ENCODE measurements around the gene RPP38. TPM values are rescaled to one million over a fixed set of nuclear protein-coding genes. Genes with fewer than 3 reads are reported as not detected.

RPP38 gene, protein sequence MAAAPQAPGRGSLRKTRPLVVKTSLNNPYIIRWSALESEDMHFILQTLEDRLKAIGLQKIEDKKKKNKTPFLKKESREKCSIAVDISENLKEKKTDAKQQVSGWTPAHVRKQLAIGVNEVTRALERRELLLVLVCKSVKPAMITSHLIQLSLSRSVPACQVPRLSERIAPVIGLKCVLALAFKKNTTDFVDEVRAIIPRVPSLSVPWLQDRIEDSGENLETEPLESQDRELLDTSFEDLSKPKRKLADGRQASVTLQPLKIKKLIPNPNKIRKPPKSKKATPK
- total RNA-seq = 15.0 and 15.9 TPM in 2 replicates
- long read RNA-seq, partial matches to known transcripts = 0 of 13 reads
- long read RNA-seq, other reads (novel, unspliced or antisense) = 5 of 13 reads

DNA sequence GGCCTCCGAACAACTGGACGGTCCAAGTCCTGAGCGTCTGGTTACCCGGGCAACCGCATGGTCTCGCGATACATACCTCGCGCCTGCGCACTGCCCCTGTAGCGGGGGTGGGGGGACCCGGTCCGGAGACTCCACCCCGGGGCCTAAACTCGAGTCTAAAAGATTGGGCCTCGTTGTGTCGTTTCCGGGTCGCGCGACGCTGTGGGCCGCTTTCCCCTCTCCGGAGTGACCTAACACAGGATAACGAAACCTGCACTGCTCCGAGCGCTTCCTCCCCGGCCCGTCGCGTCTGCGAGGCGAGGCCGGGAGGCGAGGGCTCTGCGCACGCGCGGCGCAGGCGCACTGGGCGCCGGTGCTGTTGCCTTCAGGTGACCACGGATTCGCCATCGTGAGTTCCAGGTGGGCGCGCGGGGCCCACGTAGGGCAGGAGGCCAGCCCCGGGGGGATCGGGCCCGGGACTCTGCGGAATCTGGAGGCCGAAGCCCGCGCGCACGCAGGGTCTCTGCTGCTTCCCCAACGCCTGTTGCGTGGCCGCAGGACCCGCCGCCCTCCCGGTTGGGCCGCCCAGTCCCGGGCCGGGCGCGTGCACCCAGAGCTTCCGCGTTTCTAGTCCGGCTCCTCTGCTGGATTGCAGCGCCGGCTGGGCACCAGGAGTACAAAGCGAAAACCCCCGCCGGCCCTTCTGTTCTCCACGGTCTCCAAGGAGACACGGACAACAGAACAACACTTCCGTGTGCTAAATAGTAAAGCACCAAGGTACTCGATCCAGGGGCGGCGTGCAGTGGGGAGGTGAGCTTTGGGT is at the start of gene RPP38:
Gene RPP38, plus strand, starts transcription at position 345 of the 802 bp plus-strand sequence. CDS start 5,960 bp downstream, outside the sequence.
- H3K36me3 Mint-ChIP-seq (ENCODE audit: low read depth) = peaks cover 5% of the 10 kb centered on the region
- no peaks in the 10 kb centered on the region for H3K9me3 Mint-ChIP-seq
- H3K27ac Mint-ChIP-seq (ENCODE audit: unreplicated experiment) = peak within 1 kb of the TSS; percentile 96
- TF ChIP-seq, protein P1, sequence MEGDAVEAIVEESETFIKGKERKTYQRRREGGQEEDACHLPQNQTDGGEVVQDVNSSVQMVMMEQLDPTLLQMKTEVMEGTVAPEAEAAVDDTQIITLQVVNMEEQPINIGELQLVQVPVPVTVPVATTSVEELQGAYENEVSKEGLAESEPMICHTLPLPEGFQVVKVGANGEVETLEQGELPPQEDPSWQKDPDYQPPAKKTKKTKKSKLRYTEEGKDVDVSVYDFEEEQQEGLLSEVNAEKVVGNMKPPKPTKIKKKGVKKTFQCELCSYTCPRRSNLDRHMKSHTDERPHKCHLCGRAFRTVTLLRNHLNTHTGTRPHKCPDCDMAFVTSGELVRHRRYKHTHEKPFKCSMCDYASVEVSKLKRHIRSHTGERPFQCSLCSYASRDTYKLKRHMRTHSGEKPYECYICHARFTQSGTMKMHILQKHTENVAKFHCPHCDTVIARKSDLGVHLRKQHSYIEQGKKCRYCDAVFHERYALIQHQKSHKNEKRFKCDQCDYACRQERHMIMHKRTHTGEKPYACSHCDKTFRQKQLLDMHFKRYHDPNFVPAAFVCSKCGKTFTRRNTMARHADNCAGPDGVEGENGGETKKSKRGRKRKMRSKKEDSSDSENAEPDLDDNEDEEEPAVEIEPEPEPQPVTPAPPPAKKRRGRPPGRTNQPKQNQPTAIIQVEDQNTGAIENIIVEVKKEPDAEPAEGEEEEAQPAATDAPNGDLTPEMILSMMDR (conservative IDR thresholded peaks at IDR 0.05) = no peak
- H3K4me1 Mint-ChIP-seq = peaks cover 31% of the 10 kb centered on the region
- peak within 1 kb of the TSS; percentile 95 for H3K4me3 Mint-ChIP-seq
- no peaks in the 10 kb centered on the region for H3K27me3 Mint-ChIP-seq (ENCODE audit: low read depth)
- peak; percentile 96 for DNase-seq (ENCODE audit: low read depth, low spot score)

DNA sequence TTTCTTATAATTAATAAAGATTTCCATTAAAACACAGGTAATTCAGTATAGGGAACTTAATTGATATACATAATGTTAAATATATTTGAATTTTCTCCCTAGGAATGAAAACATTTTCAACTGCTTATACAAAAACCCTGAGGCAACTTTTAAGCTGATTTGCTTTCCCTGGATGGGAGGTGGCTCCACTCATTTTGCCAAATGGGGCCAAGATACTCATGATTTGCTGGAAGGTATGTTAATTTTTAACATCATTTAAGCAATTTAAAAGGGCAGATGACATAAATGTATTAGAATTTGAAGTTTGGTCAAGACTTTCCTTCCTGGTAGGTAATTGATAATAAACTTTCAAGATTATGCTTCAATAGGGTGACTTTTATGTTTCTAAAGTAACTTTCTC is 47.6 kb upstream of the RPP38 start:
- no peak for DNase-seq (ENCODE audit: low read depth, low spot score)
- Mint-ChIP-seq H3K27me3 (ENCODE audit: low read depth) (no peaks in the 10 kb centered on the region), H3K27ac (ENCODE audit: unreplicated experiment) (no peak overlapping the region), H3K4me3 (no peak overlapping the region), H3K4me1 (no peaks in the 10 kb centered on the region), H3K9me3 (peaks cover 3% of the 10 kb centered on the region), H3K36me3 (ENCODE audit: low read depth) (no peaks in the 10 kb centered on the region)
- TF ChIP-seq, protein P1 (conservative IDR thresholded peaks at IDR 0.05) = no peak

DNA sequence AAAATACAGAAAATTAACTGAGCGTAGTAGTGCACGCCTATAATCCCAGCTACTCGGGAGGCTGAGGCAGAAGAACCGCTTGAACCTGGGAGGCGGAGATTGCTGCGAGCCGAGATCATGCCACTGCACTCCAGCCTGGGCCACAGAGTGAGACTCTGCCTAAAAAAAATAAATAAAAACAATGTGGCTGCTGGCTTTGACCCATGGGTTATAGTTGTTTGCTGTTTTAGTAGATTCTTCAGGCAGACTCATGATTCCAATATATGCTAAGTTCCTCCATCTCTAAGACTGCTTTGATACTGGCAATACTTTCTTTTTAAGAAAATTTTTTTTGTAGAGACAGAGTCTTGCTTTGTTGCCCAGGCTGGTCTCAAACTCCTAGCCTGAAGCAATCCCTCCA is 45.0 kb upstream of the RPP38 start:
- Mint-ChIP-seq H3K4me1 (no peaks in the 10 kb centered on the region), H3K36me3 (ENCODE audit: low read depth) (no peaks in the 10 kb centered on the region), H3K27ac (ENCODE audit: unreplicated experiment) (no peak overlapping the region), H3K9me3 (peaks cover 4% of the 10 kb centered on the region), H3K4me3 (no peak overlapping the region), H3K27me3 (ENCODE audit: low read depth) (no peaks in the 10 kb centered on the region)
- TF ChIP-seq, protein P1 (conservative IDR thresholded peaks at IDR 0.05) = no peak
- DNase-seq (ENCODE audit: low read depth, low spot score) = no peak

DNA sequence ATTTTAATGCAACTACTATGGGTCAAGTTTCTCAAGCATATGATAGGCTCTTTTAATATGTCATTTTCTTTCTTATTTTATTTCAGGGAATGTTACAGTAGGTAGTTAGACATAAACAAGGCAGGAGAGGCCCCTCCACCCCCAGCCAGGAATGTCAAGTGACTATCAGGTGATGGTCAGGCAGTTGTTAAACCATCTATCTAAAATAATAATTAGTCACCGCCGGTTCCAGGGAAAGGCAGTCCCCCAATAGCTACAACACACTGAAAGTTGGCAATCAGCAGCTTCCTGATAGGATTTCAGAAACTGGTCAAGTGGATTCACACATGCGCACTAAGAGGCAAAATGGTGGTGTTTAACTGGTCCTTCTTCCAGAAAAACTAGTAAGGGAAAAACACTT is 44.1 kb upstream of the RPP38 start:
- Mint-ChIP-seq H3K4me1 (no peaks in the 10 kb centered on the region), H3K9me3 (peaks cover 4% of the 10 kb centered on the region), H3K27me3 (ENCODE audit: low read depth) (no peaks in the 10 kb centered on the region), H3K27ac (ENCODE audit: unreplicated experiment) (no peak overlapping the region), H3K4me3 (no peak overlapping the region), H3K36me3 (ENCODE audit: low read depth) (no peaks in the 10 kb centered on the region)
- TF ChIP-seq, protein P1 (conservative IDR thresholded peaks at IDR 0.05) = no peak
- no peak for DNase-seq (ENCODE audit: low read depth, low spot score)

DNA sequence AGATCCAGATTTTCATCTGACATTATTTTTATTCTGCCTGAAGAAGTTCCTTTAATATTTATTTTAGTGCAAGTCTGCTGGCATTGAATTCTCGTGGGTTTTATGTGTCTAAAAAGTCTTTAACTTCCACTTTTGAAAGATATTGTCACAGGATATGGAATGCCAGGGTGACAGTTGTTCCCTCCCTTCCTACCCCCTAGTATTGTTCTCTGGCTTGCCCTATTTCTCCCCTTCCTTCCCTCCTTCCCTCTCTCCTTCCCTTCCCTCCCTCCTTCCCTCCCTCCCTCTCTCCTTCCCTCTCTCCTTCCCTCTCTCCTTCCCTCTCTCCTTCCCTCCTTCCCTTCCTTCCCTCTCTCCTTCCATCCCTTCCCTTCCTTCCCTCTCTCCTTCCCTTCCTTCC is 38.5 kb upstream of the RPP38 start:
- Mint-ChIP-seq H3K4me1 (no peaks in the 10 kb centered on the region), H3K27me3 (ENCODE audit: low read depth) (no peaks in the 10 kb centered on the region), H3K4me3 (no peak overlapping the region), H3K9me3 (peaks cover 11% of the 10 kb centered on the region), H3K36me3 (ENCODE audit: low read depth) (peaks cover 5% of the 10 kb centered on the region), H3K27ac (ENCODE audit: unreplicated experiment) (no peak overlapping the region)
- no peak for DNase-seq (ENCODE audit: low read depth, low spot score)
- TF ChIP-seq, protein P1 (conservative IDR thresholded peaks at IDR 0.05) = no peak
